HG03378 (cell line): ENCODE measurements around the gene NHLH1.
"Not testable (repeated sequence)": the region's sequence is repeated elsewhere in the genome, so short reads cannot be mapped to it uniquely, and the experiment has no call there.

Experiments
- ATAC-seq: cut with Tn5 transposase; IDR thresholded peaks from one replicate; pipeline ENCODE4 v1.9.1; 2021; ENCODE audit warnings: mild to moderate bottlenecking, moderate library complexity; ENCODE audit not compliant: unreplicated experiment

NHLH1 gene

DNA sequence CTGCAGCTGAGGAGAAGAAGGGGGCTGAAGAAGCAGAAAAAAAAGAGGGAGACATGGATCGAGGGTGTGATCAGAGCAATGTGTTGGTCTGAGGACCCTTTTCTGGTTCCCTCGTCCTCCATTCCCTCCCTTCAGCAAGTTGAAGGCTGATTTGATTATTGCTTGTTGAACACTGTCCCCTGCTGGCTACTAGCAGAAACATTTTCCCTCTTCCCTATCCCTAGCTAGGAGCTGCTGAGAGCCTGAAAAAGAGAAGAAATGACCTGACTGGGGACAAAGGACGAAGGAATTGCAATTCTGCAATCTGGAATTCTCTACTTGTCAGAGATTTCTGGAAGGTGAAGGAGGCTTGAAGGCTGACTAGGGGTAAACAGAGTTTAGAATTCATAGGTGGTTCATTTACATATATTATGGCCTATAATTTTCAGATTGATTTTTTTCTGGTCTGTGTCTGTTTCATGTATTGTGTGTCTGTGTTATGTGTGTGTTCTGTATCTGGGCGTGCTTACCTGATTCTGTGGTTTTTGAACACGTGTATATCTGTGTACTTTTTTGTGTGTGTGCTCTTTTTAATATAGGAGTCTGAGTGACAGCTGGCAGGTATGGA is 9.8 kb downstream of the NHLH1 start:
- ATAC-seq, result peak; percentile 53

GRCh38 chr1:160377585-160378206 is 10.8 kb downstream of the NHLH1 start:
- no peak for ATAC-seq

DNA sequence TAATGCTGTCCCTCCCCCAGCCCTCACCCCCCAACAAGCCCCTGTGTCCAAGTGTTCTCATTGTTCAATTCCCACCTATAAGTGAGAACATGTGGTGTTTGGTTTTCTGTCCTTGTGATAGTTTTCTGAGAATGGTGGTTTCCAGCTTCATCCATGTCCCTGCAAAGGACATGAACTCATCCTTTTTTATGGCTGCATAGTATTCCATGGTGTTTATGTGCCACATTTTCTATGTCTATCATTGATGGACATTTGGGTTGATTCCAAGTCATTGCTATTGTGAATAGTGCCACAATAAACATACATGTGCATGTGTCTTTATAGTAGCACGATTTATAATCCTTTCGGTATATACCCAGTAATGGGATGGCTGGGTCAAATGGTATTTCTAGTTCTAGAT is 17.9 kb downstream of the NHLH1 start:
- ATAC-seq, result not testable (repeated sequence)

- not testable (repeated sequence) for ATAC-seq
Observed at GRCh38 chr1:160388406-160388805, 21.5 kb downstream of the NHLH1 start.

- no peak for ATAC-seq
Observed at GRCh38 chr1:160394673-160395072, 27.8 kb downstream of the NHLH1 start.

- ATAC-seq, result no peak
Observed at GRCh38 chr1:160397651-160398050, 30.8 kb downstream of the NHLH1 start.

DNA sequence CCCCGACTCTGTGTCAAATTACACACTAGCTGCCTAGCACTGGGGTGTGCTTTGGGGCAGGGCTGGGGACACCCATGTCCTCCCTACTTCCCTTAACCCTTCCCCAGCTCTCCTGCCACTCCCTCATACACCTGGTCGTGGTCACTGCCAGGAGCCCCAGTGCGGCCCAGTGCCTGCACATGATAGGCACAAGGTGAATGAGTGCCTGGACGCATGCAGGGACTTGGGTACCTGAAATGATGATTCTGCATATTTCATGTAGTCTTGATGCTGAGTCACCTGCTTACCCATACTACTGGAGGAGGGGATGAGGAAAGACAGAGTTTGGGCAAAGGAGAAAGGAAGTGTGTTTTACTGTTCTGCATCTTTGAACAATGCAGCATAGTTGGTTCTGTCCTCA is 32.0 kb downstream of the NHLH1 start:
- no peak for ATAC-seq

- ATAC-seq, result no peak
Observed at GRCh38 chr1:160399544-160400222, 32.8 kb downstream of the NHLH1 start.

DNA sequence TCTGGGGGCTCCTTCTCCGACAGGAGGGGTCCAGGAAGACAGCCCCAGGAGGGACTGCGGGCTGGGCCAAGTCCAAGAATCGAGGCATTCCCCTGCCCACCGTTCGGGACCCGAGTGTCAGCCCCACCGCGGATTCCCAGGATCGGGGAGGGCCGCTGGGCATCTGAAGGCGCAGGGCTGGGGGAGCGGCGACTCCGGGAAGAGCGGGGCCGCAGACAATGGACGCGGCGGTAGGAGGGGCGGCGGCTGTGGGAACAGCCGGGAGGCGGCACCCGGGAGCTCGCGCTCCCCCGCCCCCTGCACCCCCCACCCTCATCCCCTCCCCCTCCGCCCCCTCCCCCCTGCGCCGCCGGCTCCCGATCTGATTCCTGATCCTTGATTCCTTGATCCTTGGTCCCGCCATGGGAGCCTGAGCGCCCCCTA is 33.4 kb downstream of the NHLH1 start, which contains the start of gene VANGL2:
Gene VANGL2, plus strand, starts transcription at position 342 of the 423 bp plus-strand sequence. CDS start 15,274 bp downstream, outside the sequence.
- no peak for ATAC-seq

DNA sequence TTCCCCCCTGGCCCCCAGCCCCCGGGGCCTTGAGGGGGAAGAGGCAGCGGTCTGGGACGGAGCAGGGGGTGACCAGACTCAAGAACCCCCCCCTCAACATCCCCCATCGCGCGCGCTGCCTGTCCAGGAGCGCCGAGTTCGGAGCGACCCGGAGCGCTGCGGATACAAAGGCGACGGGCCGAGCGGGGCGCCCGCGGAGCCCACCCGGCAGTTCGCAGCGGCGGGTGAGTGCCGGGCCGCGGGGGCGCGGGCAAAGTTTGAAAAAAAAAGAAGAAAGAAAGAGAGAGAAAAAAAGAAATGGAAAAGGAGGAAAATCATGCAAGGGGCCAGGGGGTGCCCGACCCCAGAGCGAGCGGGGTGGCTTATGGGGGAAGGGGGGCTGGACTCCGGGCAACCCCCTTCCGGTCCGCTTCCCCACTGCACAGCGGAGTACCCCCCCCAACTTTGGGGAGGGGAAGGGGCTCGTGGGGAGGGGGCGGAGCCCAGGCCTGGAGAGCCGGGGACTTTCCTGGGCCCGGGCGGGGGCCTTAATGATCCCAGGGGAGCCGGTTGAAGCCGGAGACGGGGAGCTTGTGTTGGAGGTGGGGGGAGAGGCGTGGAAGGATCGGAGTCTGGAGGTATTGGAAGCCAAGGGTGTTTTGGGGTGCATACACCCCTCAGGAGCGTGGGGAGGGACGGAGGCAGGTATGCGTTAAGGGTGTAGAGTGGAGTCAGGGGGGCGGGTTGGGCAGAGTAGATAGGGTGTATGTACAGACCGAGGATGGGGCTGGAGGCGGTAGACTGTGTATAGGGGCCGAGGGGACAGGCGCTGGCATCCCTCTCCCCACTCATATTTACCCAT is 34.0 kb downstream of the NHLH1 start:
- ATAC-seq, result no peak

DNA sequence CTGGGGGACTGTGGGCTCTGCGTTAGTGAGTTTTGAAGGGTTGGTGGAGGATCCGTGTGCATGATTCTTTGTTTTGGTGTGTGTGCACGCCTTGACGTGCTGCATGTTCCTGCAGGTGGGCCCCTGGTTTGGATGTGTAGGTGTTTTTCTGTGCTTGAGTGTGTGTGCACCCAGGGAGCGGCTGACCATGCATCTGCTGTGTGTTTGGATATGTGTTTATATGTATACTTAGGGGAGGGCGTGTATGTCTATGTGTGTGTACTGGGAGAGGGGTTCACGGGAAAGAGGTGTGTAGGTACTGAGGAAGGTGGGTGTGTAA is 34.6 kb downstream of the NHLH1 start:
- no peak for ATAC-seq

DNA sequence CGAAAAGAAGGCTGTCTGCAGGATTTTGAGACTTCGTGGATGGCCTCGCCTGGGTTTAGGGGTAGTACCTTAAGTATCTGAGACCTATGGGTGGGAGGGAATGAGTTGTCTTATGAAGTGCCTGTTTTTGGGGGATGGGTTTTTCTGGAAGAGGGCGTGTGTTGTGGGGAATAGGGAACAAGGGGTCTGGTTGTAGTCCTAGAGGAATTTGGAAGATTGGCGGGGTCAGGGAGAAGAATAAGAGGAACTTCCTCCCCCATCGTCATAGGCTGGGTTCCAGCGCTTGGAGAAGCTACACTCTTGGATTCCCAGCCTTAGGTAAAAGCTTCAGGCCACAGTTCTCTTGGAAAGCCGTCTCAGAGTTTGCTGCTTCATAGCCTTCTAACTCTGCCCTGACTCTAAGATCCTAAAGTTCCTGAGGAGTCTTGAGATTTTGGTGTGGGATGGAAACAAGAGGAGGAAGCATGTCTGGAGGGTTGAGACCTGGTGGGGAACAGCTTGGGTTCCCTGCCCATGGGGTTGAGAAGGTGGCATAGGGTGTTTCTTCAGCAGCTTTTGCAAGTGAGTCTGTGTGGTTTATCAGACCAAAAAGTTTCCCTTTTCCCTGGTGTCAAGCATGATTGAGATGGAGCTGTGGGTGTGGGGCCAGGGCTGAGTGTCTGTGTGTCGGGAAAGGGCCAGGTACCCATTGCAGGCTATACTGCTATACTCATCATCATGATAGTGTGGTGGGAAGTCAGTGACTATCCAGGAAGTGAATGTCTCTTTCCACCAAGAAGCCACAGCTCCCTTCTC is 35.3 kb downstream of the NHLH1 start:
- no peak for ATAC-seq

DNA sequence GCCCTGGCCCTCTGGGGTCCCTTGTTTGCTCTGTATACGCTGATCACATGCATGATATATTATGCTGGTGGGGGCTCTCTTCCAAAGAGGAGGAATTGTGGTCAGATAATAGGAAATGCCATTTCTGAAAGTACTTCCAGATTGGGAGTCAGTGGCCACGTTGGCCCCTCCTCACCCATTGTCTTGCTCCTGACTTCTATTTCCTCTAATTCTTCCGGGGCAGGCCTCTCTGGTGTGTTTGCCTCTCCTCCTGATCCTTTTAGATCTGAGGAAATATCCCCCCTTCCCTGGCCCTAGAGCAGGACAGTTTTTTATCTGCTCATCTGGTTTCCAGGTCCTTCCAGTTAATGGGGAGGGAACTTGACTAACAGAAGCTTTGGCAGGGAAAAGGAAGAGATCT is 36.4 kb downstream of the NHLH1 start:
- no peak for ATAC-seq

DNA sequence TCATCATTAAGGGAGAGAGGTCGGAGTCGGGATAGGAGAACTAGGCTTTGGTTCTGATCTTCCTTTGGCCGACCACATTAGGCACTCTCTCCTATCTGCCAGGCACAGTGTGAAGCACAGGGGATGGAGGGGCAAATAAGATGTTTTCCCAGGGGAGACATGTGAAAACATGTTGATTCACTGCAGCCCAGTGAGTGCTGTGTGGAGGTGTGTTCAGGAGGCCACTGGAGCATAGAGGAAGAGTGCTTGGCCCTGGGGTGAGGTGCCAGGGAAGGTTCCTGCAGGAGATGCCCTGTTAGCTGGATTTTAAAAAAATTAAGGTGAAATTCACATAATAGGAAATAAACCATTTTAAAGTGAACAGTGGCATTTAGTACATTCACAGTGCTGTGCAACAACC is 37.2 kb downstream of the NHLH1 start:
- no peak for ATAC-seq

DNA sequence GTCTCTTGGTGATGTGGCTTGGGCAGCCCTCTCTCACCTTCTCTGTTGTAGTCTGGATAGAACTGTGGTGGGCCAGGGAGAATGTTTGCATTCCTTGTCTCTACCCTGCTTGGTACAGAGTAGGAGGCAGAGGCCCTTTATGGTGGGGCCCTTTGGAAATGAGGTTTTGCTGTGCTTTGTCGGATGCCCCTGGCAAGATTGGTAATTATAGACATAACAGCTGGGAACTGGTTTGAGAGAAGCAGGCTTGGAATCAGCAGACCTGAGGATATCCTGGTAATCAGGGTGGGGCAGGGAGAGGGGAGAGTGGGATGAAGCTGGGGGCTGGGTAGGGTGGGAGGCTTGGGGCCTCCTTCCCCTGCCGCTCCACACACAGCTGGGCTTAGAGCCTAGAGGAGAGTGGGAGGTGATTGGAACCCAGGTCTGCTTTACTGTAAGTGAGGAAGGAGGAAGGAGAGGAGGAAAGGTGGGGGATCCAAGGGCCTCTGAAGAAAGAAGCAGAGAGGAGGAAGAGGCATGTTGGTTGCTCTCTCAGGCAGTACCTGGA is 38.5 kb downstream of the NHLH1 start:
- ATAC-seq, result no peak

DNA sequence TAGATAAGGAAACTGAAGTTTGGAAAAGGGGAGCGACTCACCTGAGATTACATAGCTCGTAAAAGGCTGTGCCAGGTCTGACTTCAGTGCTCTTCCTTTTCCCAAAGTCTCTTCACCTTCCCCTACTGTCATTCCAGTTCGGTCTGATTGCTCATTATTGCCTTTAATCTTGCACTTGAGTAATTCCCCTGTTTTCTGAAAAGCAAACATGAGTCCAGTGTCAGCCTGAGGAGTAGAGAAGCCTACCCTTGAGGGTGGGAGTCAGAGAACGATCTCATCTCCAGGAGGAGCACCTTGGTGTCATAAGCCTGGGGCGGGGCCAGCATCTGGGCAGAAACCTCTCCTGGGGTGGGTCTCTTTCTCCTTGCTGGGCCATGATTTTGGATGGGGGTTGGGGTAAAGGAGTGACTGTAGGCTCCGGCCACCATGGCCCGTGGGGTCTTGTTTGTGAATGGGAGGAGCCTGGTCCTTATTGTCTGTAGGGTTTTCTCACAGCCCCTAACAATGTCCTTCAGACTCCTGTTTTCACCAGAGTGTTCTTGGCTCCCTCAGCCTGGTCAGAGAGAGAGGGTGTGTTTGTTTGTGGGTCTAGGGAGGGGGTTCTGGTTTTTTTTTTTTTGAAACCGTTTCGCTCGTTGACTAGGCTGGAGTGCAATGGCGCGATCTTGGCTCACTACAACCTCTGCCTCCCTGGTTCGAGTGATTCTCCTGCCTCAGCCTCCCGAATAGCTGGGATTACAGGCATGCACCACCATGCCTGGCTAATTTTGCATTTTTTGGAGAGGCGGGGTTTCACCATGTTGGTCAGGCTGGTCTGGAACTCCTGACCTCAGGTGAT is 39.5 kb downstream of the NHLH1 start:
- no peak for ATAC-seq

DNA sequence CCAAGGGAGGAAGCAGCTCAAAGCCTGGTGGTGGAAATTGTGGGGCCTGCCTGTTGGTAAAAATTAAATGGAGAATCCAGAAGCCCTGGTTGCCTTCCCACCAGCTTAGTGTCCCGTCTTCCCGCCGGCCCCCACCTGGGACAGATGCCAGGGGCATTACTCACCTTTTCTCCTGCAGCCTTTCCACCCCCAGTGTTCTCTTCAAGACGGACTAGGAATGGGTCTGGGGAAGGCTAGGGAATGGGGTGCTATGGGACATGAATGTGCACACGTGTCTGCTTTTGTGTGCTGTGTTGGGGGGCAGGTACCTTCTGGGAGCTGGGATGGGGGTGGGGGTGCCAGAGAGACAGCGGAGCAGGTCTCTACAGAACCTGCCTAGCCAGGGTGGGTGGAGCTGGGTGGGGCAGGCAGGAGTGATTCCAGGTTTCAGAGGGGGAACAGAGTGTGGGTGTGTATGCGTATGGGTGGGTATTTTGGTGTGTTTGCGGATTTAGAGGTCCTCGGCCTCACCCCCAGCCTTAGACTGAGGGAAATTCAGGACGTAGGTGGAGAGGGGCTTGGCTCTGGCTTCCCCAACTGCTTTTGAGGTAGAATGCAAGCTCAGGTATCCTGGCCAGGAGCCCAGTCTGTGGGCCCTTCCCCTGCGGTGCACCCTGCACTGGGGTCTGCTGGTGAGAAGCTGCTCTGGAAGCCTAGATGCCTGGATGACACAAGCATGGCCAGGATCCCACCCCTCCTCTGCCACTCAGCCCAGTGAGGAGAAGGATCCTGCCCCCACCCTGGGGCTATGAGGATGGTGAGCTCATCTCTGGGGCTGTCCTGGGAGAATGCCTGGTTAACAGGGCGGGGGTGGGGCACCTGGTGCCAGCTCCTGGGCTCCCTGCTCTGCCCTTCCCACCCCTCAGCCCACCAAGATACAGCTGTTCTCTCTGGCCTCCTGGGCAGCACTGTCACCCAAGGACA is 41.2 kb downstream of the NHLH1 start:
- ATAC-seq, result no peak

GRCh38 chr1:160408864-160409263 is 42.0 kb downstream of the NHLH1 start:
- no peak for ATAC-seq
